Ectodermal cell (in vitro differentiated cells): ENCODE data around the gene SETDB1.
"Not testable (repeated sequence)": the region's sequence is repeated elsewhere in the genome, so short reads cannot be mapped to it uniquely, and the experiment has no call there.

Source experiments
- H3K27ac ChIP-seq: 2 replicates; pipeline ENCODE4 v1.7.0; 2013; ENCODE audit warnings: mild to moderate bottlenecking, low read depth, low read length; ENCODE audit not compliant: insufficient read depth, poor library complexity, severe bottlenecking
- H3K27me3 ChIP-seq: 2 replicates; pipeline ENCODE4 v1.7.0; 2013; ENCODE audit warnings: mild to moderate bottlenecking, low read length; ENCODE audit not compliant: insufficient read depth, control insufficient read depth, poor library complexity, severe bottlenecking
- H3K36me3 ChIP-seq: one replicate; pipeline ENCODE4 v1.7.0; 2013; ENCODE audit warnings: low read length; ENCODE audit not compliant: control insufficient read depth, insufficient read depth
- H3K4me1 ChIP-seq: one replicate; pipeline ENCODE4 v1.7.0; 2013; ENCODE audit warnings: low read length; ENCODE audit not compliant: control insufficient read depth, insufficient read depth
- H3K4me3 ChIP-seq: 2 replicates; pipeline ENCODE4 v1.7.0; 2013; ENCODE audit warnings: low read depth, low read length, control low read depth; ENCODE audit not compliant: insufficient read depth
- H3K9me3 ChIP-seq: 2 replicates; pipeline ENCODE4 v1.7.0; 2013; ENCODE audit warnings: mild to moderate bottlenecking, low read length, moderate library complexity; ENCODE audit not compliant: control insufficient read depth
- WGBS, 2 experiments: methylation state at CpG; one replicate each; pipeline ENCODE4 v1.1.7; 2013; ENCODE audit warnings: missing lambda C conversion rate in 2 of 2; 5-methylcytosine and 5-hydroxymethylcytosine counted together

Gene SETDB1

DNA sequence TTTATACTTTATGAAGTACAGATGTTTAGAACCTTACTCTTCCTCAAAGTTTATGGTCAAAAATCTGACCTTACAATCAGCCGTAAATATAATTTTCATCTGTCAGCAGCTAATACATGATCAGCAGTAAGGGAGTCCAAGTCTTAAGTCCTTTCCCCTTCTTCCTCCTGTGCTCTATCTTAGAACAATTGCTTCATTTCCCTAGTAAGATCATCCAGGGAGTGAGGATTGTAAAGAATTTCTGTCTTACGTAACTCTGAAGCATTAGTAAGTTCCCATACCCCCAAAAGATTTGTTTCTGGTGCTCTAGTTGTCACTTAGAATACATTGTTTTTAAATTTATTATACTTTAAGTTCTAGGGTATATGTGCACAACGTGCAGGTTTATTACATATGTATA, 2.1 kb downstream of the SETDB1 start:
- Histone ChIP-seq H3K4me3 (no peak overlapping the region), H3K9me3 (peaks cover 4% of the 10 kb centered on the region), H3K27ac (no peak overlapping the region), H3K36me3 (peaks cover 44% of the 10 kb centered on the region), H3K27me3 (no peaks in the 10 kb centered on the region), H3K4me1 (peaks cover 2% of the 10 kb centered on the region)
- 97 to 100% methylated on average over 2 to 3 of the region's 3 CpGs for WGBS, 2 experiments

DNA sequence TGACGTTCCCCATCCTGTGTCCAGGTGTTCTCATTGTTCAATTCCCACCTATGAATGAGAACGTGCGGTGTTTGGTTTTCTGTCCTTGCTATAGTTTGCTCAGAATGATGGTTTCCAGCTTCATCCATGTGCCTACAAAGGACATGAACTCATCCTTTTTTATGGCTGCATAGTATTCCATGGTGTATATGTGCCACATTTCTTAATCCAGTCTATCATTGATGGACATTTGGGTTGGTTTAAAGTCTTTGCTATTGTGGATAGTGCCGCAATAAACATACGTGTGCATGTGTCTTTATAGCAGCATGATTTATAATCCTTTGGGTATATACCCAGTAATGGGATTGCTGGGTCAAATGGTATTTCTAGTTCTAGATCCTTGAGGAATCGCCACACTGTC, 2.6 kb downstream of the SETDB1 start:
- 96 to 100% methylated on average over 4 to 5 of the region's 6 CpGs for WGBS, 2 experiments
- not testable (repeated sequence) for H3K27ac ChIP-seq, H3K4me1 ChIP-seq, H3K4me3 ChIP-seq, H3K9me3 ChIP-seq, H3K27me3 ChIP-seq
- peaks cover 47% of the 10 kb centered on the region for H3K36me3 ChIP-seq

DNA sequence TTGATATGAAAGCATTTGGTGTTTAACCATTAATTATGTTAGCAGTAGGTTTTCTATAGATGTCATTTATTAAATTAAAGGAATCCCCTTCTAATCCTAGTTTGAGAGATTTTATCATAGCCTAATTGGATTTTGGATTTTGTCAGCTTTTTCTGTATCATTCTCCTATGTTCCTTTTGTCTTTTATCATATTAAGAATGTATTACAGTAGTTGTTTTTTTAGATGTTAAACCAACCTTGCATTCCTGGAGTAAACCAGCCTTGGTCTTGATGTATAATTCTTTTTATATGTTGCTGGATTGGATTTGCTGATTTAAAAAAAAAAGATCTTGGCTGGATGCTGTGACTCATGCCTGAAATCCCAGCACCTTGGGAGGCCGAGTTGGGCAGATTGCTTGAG, 5.6 kb downstream of the SETDB1 start:
- Histone ChIP-seq H3K4me3 (no peak overlapping the region), H3K27ac (no peak overlapping the region), H3K36me3 (peaks cover 48% of the 10 kb centered on the region), H3K9me3 (peaks cover 4% of the 10 kb centered on the region), H3K27me3 (no peaks in the 10 kb centered on the region), H3K4me1 (no peaks in the 10 kb centered on the region)
- 88 to 96% methylated on average over 1 of the region's 1 CpG for WGBS, 2 experiments

DNA sequence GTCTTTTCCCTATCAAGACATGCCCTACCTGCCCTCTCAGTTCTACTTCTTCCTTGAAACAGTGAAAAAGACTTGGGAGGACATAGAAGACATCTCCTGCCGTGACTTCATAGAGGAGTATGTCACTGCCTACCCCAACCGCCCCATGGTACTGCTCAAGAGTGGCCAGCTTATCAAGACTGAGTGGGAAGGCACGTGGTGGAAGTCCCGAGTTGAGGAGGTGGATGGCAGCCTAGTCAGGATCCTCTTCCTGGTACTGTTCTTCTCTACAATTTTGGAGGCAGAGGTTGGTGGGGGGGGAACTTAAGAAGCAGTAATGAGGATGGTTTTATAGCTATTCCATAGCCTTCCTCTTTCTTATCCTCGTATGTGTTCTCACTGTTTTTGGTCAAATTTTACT, 18.7 kb downstream of the SETDB1 start:
- Histone ChIP-seq H3K27ac (no peak overlapping the region), H3K4me3 (no peak overlapping the region), H3K36me3 (peaks cover 78% of the 10 kb centered on the region), H3K4me1 (no peaks in the 10 kb centered on the region), H3K27me3 (no peaks in the 10 kb centered on the region), H3K9me3 (no peaks in the 10 kb centered on the region)
- WGBS, 2 experiments = 96 to 98% methylated on average over 5 of the region's 5 CpGs

DNA sequence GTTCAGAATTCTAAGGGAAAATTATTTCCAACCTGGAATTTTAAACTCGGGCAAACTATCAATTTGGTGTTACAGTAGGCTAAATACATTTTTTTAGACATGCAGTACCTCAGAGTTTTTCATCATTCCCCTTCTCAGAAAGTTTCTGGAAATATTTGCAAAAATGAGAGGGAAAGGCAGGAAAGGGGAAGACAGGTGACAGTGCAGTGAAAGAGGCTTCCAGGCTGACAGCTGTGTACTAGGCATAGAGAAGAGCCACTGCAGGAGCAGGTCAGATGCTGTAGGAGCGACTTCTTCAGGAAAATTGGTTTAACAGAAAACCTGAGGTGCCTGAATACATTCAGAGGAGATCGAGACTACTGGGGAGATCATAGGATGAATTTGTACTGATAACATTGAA, 28.5 kb downstream of the SETDB1 start:
- WGBS, 2 experiments = 91 to 96% methylated on average over 3 of the region's 3 CpGs
- Histone ChIP-seq H3K9me3 (no peaks in the 10 kb centered on the region), H3K27me3 (no peaks in the 10 kb centered on the region), H3K27ac (no peak overlapping the region), H3K4me3 (no peak overlapping the region), H3K36me3 (peaks cover 37% of the 10 kb centered on the region), H3K4me1 (no peaks in the 10 kb centered on the region)

DNA sequence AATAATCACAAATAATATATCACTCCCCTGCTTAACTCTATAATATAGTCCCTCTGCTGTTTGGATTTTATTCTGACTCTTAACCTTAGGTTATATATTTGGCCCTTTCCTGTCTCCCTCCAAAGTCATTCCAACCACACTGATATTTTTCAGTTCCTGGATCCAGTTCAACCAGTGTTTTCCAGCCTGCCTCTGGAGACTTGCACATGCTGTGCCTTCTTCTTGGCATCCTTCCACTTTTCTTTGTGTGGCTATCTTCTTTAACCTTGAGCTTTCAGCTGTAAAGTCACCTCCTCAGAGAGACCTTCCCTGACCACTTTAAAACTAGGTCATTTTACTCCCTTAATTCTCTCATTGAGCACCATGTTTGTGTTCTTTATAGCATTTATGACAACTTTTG, 29.1 kb downstream of the SETDB1 start:
- Histone ChIP-seq H3K9me3 (no peaks in the 10 kb centered on the region), H3K36me3 (peaks cover 37% of the 10 kb centered on the region), H3K4me3 (no peak overlapping the region), H3K4me1 (no peaks in the 10 kb centered on the region), H3K27ac (no peak overlapping the region), H3K27me3 (no peaks in the 10 kb centered on the region)

DNA sequence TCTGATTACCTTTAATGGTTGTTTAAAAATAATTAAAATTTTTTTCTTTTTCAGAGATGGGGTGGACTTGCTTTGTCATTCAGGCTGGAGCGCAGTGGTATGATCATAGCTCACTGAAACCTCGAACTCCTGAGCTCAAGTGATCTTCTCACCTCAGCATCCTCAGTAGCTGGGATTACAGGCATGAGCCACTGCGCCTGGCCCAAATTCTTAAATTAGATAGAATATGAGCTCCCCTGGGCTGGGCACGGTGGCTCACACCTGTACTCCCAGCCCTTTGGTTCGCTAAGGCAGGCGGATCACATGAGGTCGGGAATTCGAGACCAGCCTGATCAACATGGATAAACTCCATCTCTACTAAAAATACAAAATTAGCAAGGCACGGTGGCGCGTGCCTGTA, 31.5 kb downstream of the SETDB1 start:
- WGBS, 2 experiments = 94 to 97% methylated on average over 11 of the region's 11 CpGs
- no peaks in the 10 kb centered on the region for H3K27me3 ChIP-seq
- peaks cover 35% of the 10 kb centered on the region for H3K36me3 ChIP-seq
- H3K4me3 ChIP-seq = no peak overlapping the region
- no peaks in the 10 kb centered on the region for H3K4me1 ChIP-seq
- no peak overlapping the region for H3K27ac ChIP-seq
- no peaks in the 10 kb centered on the region for H3K9me3 ChIP-seq

DNA sequence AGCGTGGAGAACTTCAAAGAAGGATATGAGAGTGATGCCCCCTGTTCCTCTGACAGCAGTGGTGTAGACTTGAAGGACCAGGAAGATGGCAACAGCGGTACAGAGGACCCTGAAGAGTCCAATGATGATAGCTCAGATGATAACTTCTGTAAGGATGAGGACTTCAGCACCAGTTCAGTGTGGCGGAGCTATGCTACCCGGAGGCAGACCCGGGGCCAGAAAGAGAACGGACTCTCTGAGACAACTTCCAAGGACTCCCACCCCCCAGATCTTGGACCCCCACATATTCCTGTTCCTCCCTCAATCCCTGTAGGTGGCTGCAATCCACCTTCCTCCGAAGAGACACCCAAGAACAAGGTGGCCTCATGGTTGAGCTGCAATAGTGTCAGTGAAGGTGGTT, 34.5 kb downstream of the SETDB1 start:
- H3K27ac ChIP-seq = no peak overlapping the region
- H3K36me3 ChIP-seq = peaks cover 38% of the 10 kb centered on the region
- no peaks in the 10 kb centered on the region for H3K9me3 ChIP-seq
- no peaks in the 10 kb centered on the region for H3K4me1 ChIP-seq
- no peak overlapping the region for H3K4me3 ChIP-seq
- WGBS, 2 experiments = 93 to 95% methylated on average over 7 of the region's 7 CpGs
- no peaks in the 10 kb centered on the region for H3K27me3 ChIP-seq

DNA sequence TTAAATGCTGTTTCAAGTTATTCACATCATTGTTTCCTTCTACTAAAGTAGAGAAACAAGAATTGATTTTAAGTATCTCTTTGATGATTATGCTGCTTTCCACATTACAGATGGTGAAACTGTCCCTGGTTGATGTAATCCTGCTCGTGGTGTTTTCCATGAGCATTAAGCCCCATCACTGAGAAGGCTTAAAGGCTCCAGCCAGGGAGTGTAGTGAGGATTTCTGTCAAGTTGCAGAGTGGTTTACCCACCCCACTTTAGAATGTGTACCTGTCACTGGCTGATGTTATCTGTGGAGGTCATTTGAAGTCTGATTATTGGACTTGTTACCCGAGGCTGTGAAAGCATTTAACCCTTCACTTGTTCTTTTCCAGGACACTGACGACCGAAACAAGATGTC, 35.6 kb downstream of the SETDB1 start:
- no peaks in the 10 kb centered on the region for H3K4me1 ChIP-seq
- WGBS, 2 experiments = 87 to 95% methylated on average over 4 of the region's 4 CpGs
- H3K27ac ChIP-seq = no peak overlapping the region
- H3K27me3 ChIP-seq = no peaks in the 10 kb centered on the region
- H3K4me3 ChIP-seq = no peak overlapping the region
- H3K9me3 ChIP-seq = no peaks in the 10 kb centered on the region
- peaks cover 46% of the 10 kb centered on the region for H3K36me3 ChIP-seq

DNA sequence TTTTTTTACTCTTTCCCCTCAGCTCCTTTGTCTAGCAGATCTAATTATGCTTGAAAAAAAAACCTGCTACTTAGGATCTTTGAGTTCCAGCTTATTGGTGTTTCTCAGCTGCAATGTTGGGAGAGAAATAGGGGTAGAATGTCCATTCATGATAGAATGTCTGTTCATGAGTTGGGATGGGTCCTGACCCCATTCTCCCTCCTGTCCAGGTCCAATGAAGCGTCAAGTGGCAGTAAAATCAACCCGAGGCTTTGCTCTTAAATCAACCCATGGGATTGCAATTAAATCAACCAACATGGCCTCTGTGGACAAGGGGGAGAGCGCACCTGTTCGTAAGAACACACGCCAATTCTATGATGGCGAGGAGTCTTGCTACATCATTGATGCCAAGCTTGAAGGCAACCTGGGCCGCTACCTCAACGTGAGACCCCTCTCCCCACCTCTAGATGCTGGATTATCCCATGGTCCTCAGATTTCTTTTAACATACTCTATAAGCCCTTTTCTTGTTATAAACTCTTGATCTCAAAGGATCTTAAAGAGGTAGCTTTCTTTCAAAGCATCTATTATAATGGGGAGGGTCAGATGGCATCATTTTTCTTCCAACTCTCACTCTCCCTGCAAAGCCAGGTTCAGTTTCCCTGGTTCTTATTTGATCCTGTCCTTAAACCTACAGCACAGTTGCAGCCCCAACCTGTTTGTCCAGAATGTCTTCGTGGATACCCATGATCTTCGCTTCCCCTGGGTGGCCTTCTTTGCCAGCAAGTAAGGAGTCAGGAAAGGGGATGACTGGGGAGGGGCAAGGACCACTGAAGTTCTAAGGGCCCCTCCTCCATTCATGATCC, 37.4 kb downstream of the SETDB1 start:
- 95 to 96% methylated on average over 10 of the region's 10 CpGs for WGBS, 2 experiments
- no peaks in the 10 kb centered on the region for H3K27me3 ChIP-seq
- no peaks in the 10 kb centered on the region for H3K9me3 ChIP-seq
- no peak overlapping the region for H3K27ac ChIP-seq
- peaks cover 64% of the 10 kb centered on the region for H3K36me3 ChIP-seq
- no peak overlapping the region for H3K4me3 ChIP-seq
- no peaks in the 10 kb centered on the region for H3K4me1 ChIP-seq

DNA sequence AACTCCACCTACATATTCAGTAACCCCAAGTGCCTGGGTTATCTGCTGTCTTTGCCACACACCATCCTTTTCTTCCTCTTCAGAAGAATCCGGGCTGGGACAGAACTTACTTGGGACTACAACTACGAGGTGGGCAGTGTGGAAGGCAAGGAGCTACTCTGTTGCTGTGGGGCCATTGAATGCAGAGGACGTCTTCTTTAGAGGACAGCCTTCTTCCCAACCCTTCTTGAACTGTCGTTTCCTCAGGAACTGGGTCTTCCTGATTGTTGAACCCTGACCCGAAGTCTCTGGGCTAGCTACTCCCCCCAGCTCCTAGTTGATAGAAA, 38.0 kb downstream of the SETDB1 start:
- Histone ChIP-seq H3K27me3 (no peaks in the 10 kb centered on the region), H3K4me3 (no peak overlapping the region), H3K27ac (no peak overlapping the region), H3K9me3 (no peaks in the 10 kb centered on the region), H3K36me3 (peaks cover 64% of the 10 kb centered on the region), H3K4me1 (no peaks in the 10 kb centered on the region)
- WGBS, 2 experiments = 91 to 97% methylated on average over 5 of the region's 5 CpGs
